Stimulated activated CD8-positive, alpha-beta memory T cell treated with anti-CD3 and anti-CD28 coated beads, Interleukin-2, amount 100 ng/mL, for 1 hour (primary cell): ENCODE measurements around the gene FBXL12.
"Not testable (repeated sequence)": the region's sequence is repeated elsewhere in the genome, so short reads cannot be mapped to it uniquely, and the experiment has no call there.

ENCODE experiments used
- DNase-seq, 2 donors: peaks; one replicate each; pipeline ENCODE4 v3.0.0-alpha.2; 2020; ENCODE audit warnings: low read depth in 2 of 2

Gene FBXL12

GRCh38 chr19:9818734-9819595, at the start of gene FBXL12:
Gene FBXL12 (minus strand): TSS chr19:9819079. CDS start chr19:9818813, 266 bp downstream.
- DNase-seq = peak; percentile 100

- DNase-seq = no peak
These were observed 47.0 kb upstream of the FBXL12 start for GRCh38 chr19:9865732-9866501.

GRCh38 chr19:9863759-9864158, 44.9 kb upstream of the FBXL12 start:
- DNase-seq = no peak

- no peak for DNase-seq
These were observed 44.1 kb upstream of the FBXL12 start for GRCh38 chr19:9862938-9863337.

GRCh38 chr19:9861503-9861902, 42.6 kb upstream of the FBXL12 start:
- DNase-seq = no peak

- no peak for DNase-seq
These were observed 41.5 kb upstream of the FBXL12 start for GRCh38 chr19:9860407-9860806.

GRCh38 chr19:9858766-9859165, 39.9 kb upstream of the FBXL12 start:
- no peak for DNase-seq

- no peak for DNase-seq
These were observed 39.3 kb upstream of the FBXL12 start for GRCh38 chr19:9857920-9858746.

- DNase-seq = no peak
These were observed 38.3 kb upstream of the FBXL12 start for GRCh38 chr19:9857076-9857721.

GRCh38 chr19:9856609-9857008, 37.7 kb upstream of the FBXL12 start:
- DNase-seq = no peak

- DNase-seq = no peak
These were observed 35.5 kb upstream of the FBXL12 start for GRCh38 chr19:9854282-9854846.

GRCh38 chr19:9850235-9850959, 31.5 kb upstream of the FBXL12 start:
- no peak for DNase-seq

- no peak for DNase-seq
These were observed 30.9 kb upstream of the FBXL12 start for GRCh38 chr19:9849791-9850190.

GRCh38 chr19:9848762-9849161, 29.9 kb upstream of the FBXL12 start:
- DNase-seq = no peak

- DNase-seq = no peak
These were observed 29.2 kb upstream of the FBXL12 start for GRCh38 chr19:9848060-9848459.

GRCh38 chr19:9847087-9847671, 28.3 kb upstream of the FBXL12 start:
- DNase-seq = no peak

- DNase-seq = not testable (repeated sequence)
These were observed 24.9 kb upstream of the FBXL12 start for GRCh38 chr19:9843626-9844273.

GRCh38 chr19:9842834-9843625, 24.2 kb upstream of the FBXL12 start:
- no peak for DNase-seq

- no peak for DNase-seq
These were observed 20.5 kb upstream of the FBXL12 start for GRCh38 chr19:9839415-9839814.
